ENCODE results near the gene ASCL3.
"Not testable (repeated sequence)": the region's sequence is repeated elsewhere in the genome, so short reads cannot be mapped to it uniquely, and the experiment has no call there.

Gene ASCL3, protein sequence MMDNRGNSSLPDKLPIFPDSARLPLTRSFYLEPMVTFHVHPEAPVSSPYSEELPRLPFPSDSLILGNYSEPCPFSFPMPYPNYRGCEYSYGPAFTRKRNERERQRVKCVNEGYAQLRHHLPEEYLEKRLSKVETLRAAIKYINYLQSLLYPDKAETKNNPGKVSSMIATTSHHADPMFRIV

DNA sequence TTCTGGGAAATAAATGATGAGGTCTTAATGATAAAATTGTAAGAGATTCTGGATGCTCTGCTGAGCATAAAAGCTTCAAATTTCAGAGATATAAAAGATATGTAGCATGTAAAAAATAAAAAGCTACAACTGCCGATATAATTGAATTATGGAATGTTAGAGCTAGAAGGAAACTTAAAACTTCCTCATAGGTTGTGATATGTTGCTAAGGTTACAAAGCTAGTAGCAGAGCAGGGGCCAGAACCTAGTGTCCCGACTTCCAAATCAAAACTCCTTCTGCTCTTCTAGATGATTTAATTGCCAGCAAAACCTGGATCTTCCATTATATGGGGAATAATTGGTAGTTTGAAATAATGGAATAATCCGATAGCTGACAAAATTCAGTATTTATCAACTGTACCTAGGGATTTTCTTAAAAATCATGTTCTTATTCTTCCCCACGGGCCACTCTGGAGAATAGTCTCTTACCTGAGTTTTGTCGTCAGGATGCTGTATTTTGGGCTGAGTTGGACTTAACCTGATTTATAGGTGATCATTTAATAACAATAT, at the start of gene ASCL3:
TSS of gene ASCL3 (minus strand) at position 499 of the 549 bp plus-strand sequence. CDS start 4,855 bp downstream, outside the sequence.
- peaks cover 8% of the 10 kb centered on the region for H3K36me3 ChIP-seq (ENCODE audit: insufficient read depth, low read length)
- H3K27me3 ChIP-seq (ENCODE audit: control insufficient read depth in 1 of 2, insufficient read depth in 2 of 2, low read length in 2 of 2) = no peaks in the 10 kb centered on the region
- no peaks in the 10 kb centered on the region for H3K9me3 ChIP-seq (ENCODE audit: low read length)
- no peak within 1 kb of the TSS for H3K27ac ChIP-seq (ENCODE audit: low read depth, low read length)
- H3K4me1 ChIP-seq (ENCODE audit: insufficient read depth, low read length) = no peaks in the 10 kb centered on the region
- H3K4me3 ChIP-seq (ENCODE audit: low read depth in 1 of 2, low read length in 2 of 2) = no peak within 1 kb of the TSS
- no peak within 1 kb of the TSS for H3K9ac ChIP-seq (ENCODE audit: low read length)

DNA sequence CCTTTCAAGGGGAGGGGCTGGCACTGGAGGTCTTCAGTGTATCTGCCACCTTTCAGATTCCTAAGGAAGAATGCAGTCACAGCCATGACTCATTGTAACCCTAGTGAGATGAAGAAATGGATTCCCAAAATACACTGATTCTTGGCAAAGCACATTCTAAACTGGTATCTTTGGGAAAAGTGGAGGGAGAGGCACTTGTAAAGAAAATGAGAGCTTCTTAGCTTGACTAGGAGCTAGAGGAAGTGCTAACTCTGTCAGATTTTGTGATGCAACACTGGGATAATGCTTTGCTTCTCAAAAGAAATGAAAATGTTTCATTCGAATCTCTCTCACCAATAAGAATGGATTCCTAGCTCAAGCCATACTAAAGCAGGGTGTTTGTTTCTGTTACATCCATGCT, 46.6 kb upstream of the ASCL3 start:
- no peak overlapping the region for H3K4me3 ChIP-seq (ENCODE audit: low read depth in 1 of 2, low read length in 2 of 2)

DNA sequence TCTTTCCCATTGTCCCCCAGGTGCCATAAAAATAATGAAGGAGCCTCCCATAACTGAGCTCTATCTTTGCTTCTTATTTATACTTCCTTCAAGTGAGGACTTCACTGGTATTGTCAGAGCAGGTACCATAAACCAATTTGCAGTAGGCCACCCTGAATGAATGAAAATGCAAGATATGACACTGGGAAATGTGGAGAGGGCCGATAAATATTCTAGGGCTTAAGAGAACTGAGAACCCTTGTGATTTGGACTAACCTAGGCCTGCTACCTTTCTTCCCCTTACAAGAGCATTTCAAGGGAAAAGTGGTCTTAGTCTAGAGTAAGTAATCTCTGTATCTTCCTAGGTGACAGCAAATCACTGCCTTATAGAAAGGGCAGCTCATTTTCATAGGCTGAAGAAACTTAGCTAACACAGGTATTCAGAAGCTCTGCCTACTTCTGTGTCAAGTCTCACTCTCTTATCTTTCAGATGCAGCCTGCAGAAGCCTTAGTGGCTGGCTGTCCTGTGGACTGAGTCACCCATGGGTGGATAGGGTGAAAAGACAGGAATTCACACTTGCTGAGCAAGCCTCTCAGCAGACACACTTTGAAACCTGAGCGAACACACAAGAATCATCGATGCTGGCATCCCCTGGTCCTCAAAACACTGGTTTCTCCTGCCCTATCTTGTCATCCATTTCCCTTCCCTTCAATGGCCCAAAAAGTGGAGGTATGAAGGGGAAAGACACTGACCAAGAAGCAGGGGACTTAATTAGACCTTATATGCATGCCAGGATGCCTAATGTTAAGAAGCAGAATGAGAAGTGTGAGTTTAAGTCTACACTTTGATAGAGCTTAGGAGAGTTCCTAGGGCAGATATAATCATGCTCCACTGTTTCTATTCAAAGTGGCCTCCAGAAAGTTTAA, 45.8 kb upstream of the ASCL3 start:
- Histone ChIP-seq H3K9ac (ENCODE audit: low read length) (no peak overlapping the region), H3K4me3 (ENCODE audit: low read depth in 1 of 2, low read length in 2 of 2) (no peak overlapping the region), H3K27ac (ENCODE audit: low read depth, low read length) (no peak overlapping the region), H3K36me3 (ENCODE audit: insufficient read depth, low read length) (no peaks in the 10 kb centered on the region), H3K9me3 (ENCODE audit: low read length) (no peaks in the 10 kb centered on the region), H3K4me1 (ENCODE audit: insufficient read depth, low read length) (no peaks in the 10 kb centered on the region), H3K27me3 (ENCODE audit: control insufficient read depth in 1 of 2, insufficient read depth in 2 of 2, low read length in 2 of 2) (no peaks in the 10 kb centered on the region)

More for the DNA sequence above, 46.6 kb upstream of the ASCL3 start:
- H3K36me3 ChIP-seq (ENCODE audit: insufficient read depth, low read length) = no peaks in the 10 kb centered on the region
- no peak overlapping the region for H3K9ac ChIP-seq (ENCODE audit: low read length)
- no peaks in the 10 kb centered on the region for H3K27me3 ChIP-seq (ENCODE audit: control insufficient read depth in 1 of 2, insufficient read depth in 2 of 2, low read length in 2 of 2)
- H3K4me1 ChIP-seq (ENCODE audit: insufficient read depth, low read length) = no peaks in the 10 kb centered on the region
- H3K27ac ChIP-seq (ENCODE audit: low read depth, low read length) = no peak overlapping the region
- no peaks in the 10 kb centered on the region for H3K9me3 ChIP-seq (ENCODE audit: low read length)

DNA sequence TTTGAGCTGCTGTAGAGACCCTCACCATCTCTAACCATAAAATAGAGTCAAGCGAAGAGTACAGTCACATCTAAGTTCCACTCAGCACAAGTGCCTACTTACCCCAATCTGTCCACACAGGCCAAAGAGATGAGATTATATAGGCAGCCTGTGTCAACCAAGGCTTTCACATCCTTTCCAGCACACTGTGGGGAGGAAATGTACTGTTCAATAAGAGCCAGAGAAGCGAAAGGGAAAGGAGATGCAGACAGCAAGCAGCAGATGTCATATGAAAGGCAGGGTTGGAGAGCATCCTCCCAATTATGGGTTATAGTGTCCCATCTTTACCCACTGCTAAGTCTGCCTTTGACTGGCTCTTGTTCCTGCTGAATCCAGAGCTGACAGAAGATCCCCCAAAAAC, 44.6 kb upstream of the ASCL3 start:
- Histone ChIP-seq H3K36me3 (ENCODE audit: insufficient read depth, low read length) (no peaks in the 10 kb centered on the region), H3K9ac (ENCODE audit: low read length) (no peak overlapping the region), H3K9me3 (ENCODE audit: low read length) (no peaks in the 10 kb centered on the region), H3K27me3 (ENCODE audit: control insufficient read depth in 1 of 2, insufficient read depth in 2 of 2, low read length in 2 of 2) (no peaks in the 10 kb centered on the region), H3K4me1 (ENCODE audit: insufficient read depth, low read length) (no peaks in the 10 kb centered on the region), H3K4me3 (ENCODE audit: low read depth in 1 of 2, low read length in 2 of 2) (no peak overlapping the region), H3K27ac (ENCODE audit: low read depth, low read length) (no peak overlapping the region)

- H3K36me3 ChIP-seq (ENCODE audit: insufficient read depth, low read length); H3K27ac ChIP-seq (ENCODE audit: low read depth, low read length); H3K9me3 ChIP-seq (ENCODE audit: low read length); H3K4me1 ChIP-seq (ENCODE audit: insufficient read depth, low read length); H3K27me3 ChIP-seq (ENCODE audit: control insufficient read depth in 1 of 2, insufficient read depth in 2 of 2, low read length in 2 of 2); H3K4me3 ChIP-seq (ENCODE audit: low read depth in 1 of 2, low read length in 2 of 2); H3K9ac ChIP-seq (ENCODE audit: low read length): not testable (repeated sequence)
Observed at GRCh38 chr11:8986772-8987171, 44.0 kb upstream of the ASCL3 start.

- Histone ChIP-seq H3K36me3 (ENCODE audit: insufficient read depth, low read length) (no peaks in the 10 kb centered on the region), H3K9ac (ENCODE audit: low read length) (no peak overlapping the region), H3K4me3 (ENCODE audit: low read depth in 1 of 2, low read length in 2 of 2) (no peak overlapping the region), H3K4me1 (ENCODE audit: insufficient read depth, low read length) (no peaks in the 10 kb centered on the region), H3K9me3 (ENCODE audit: low read length) (no peaks in the 10 kb centered on the region), H3K27me3 (ENCODE audit: control insufficient read depth in 1 of 2, insufficient read depth in 2 of 2, low read length in 2 of 2) (no peaks in the 10 kb centered on the region), H3K27ac (ENCODE audit: low read depth, low read length) (no peak overlapping the region)
Observed at GRCh38 chr11:8985462-8985861, 42.6 kb upstream of the ASCL3 start.

GRCh38 chr11:8983552-8983951, 40.7 kb upstream of the ASCL3 start:
- Histone ChIP-seq H3K27ac (ENCODE audit: low read depth, low read length) (no peak overlapping the region), H3K9ac (ENCODE audit: low read length) (no peak overlapping the region), H3K4me3 (ENCODE audit: low read depth in 1 of 2, low read length in 2 of 2) (no peak overlapping the region), H3K9me3 (ENCODE audit: low read length) (no peaks in the 10 kb centered on the region), H3K4me1 (ENCODE audit: insufficient read depth, low read length) (no peaks in the 10 kb centered on the region), H3K27me3 (ENCODE audit: control insufficient read depth in 1 of 2, insufficient read depth in 2 of 2, low read length in 2 of 2) (no peaks in the 10 kb centered on the region), H3K36me3 (ENCODE audit: insufficient read depth, low read length) (no peaks in the 10 kb centered on the region)

GRCh38 chr11:8980485-8980884, 37.7 kb upstream of the ASCL3 start:
- no peak overlapping the region for H3K9ac ChIP-seq (ENCODE audit: low read length)
- no peaks in the 10 kb centered on the region for H3K9me3 ChIP-seq (ENCODE audit: low read length)
- H3K36me3 ChIP-seq (ENCODE audit: insufficient read depth, low read length) = no peaks in the 10 kb centered on the region
- H3K27me3 ChIP-seq (ENCODE audit: control insufficient read depth in 1 of 2, insufficient read depth in 2 of 2, low read length in 2 of 2) = no peaks in the 10 kb centered on the region
- H3K4me1 ChIP-seq (ENCODE audit: insufficient read depth, low read length) = no peaks in the 10 kb centered on the region
- H3K27ac ChIP-seq (ENCODE audit: low read depth, low read length) = no peak overlapping the region
- H3K4me3 ChIP-seq (ENCODE audit: low read depth in 1 of 2, low read length in 2 of 2) = no peak overlapping the region

DNA sequence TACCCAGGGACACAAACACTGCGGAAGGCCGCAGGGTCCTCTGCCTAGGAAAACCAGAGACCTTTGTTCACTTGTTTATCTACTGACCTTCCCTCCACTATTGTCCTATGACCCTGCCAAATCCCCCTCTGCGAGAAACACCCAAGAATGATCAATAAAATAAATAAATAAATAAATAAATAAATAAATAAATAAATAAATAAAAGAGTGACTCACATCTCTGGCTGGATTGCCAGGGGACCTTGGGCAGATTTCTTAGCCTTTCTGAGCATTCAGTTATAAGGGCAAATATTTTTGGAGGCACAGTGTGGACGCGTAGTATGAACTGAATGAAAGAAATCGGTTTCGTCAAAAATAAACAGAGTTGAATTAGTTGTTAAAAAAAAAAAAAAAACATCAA, 36.5 kb upstream of the ASCL3 start:
- H3K27me3 ChIP-seq (ENCODE audit: control insufficient read depth in 1 of 2, insufficient read depth in 2 of 2, low read length in 2 of 2); H3K36me3 ChIP-seq (ENCODE audit: insufficient read depth, low read length); H3K4me1 ChIP-seq (ENCODE audit: insufficient read depth, low read length); H3K27ac ChIP-seq (ENCODE audit: low read depth, low read length); H3K9ac ChIP-seq (ENCODE audit: low read length); H3K9me3 ChIP-seq (ENCODE audit: low read length); H3K4me3 ChIP-seq (ENCODE audit: low read depth in 1 of 2, low read length in 2 of 2): not testable (repeated sequence)

DNA sequence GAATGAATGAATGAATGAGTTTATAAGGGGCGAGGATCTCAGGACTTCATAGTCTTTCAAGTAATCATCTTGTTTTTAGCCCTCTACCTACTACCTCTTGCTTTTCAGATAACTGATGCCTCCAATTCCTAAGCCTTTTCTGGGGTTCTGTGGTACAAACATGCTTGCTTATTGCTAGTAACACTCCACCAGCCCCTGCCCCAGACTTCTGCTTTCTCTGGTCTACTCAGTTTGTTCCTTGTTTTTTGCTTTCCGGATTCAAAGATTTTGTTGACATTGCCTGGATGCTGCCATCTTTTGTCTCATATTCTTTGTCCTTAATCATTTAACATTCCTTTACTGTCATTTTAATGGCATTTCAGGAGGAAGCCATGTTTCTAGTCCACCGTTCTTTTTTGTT, 30.3 kb upstream of the ASCL3 start:
- H3K4me1 ChIP-seq (ENCODE audit: insufficient read depth, low read length) = no peaks in the 10 kb centered on the region
- no peaks in the 10 kb centered on the region for H3K36me3 ChIP-seq (ENCODE audit: insufficient read depth, low read length)
- no peak overlapping the region for H3K9ac ChIP-seq (ENCODE audit: low read length)
- H3K27ac ChIP-seq (ENCODE audit: low read depth, low read length) = no peak overlapping the region
- no peaks in the 10 kb centered on the region for H3K9me3 ChIP-seq (ENCODE audit: low read length)
- H3K27me3 ChIP-seq (ENCODE audit: control insufficient read depth in 1 of 2, insufficient read depth in 2 of 2, low read length in 2 of 2) = no peaks in the 10 kb centered on the region
- no peak overlapping the region for H3K4me3 ChIP-seq (ENCODE audit: low read depth in 1 of 2, low read length in 2 of 2)

DNA sequence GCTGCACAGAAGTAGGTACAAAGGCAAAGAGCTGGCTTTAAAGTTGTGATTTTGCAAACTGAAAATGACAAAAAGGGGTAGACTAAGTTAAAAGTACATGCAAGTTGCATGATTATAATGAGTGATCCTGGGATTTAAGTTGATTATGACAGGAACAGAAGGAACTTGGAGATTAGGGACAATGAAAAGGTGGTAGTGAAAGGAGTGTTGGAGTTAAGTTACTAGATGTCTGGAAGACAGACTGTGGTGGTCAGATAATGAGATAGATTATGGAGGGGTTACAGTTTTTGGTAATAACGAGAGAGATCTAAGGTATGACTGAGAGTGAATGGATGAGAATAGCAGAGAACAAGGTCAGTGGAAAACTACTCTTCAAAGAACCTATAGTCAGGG, 29.1 kb upstream of the ASCL3 start:
- Histone ChIP-seq H3K27me3 (ENCODE audit: control insufficient read depth in 1 of 2, insufficient read depth in 2 of 2, low read length in 2 of 2) (no peaks in the 10 kb centered on the region), H3K4me3 (ENCODE audit: low read depth in 1 of 2, low read length in 2 of 2) (no peak overlapping the region), H3K9ac (ENCODE audit: low read length) (no peak overlapping the region), H3K4me1 (ENCODE audit: insufficient read depth, low read length) (no peaks in the 10 kb centered on the region), H3K27ac (ENCODE audit: low read depth, low read length) (no peak overlapping the region), H3K9me3 (ENCODE audit: low read length) (no peaks in the 10 kb centered on the region), H3K36me3 (ENCODE audit: insufficient read depth, low read length) (no peaks in the 10 kb centered on the region)

Measured in muscle layer of colon (tissue), 2 donors.